GM12891 (cell line): Measurements from ENCODE around the gene MYOZ2.

Experiments
- DNase-seq: peaks from one replicate; pipeline ENCODE4 v3.0.0; 2011; ENCODE audit warnings: low spot score; ENCODE audit not compliant: insufficient read length
- FAIRE-seq: peaks from 2 replicates; lab custom pipeline; 2011; peaks lifted over from hg19 to GRCh38; lab: Jason Lieb, UNC
- PAX5 ChIP-seq: IDR thresholded peaks from 2 replicates; pipeline ENCODE4 v1.6.1; 2011; ENCODE audit warnings: low read length, moderate library complexity, mild to moderate bottlenecking; ENCODE audit not compliant: insufficient read depth, severe bottlenecking
- POLR2A ChIP-seq: IDR thresholded peaks from 2 replicates; pipeline ENCODE4 v1.6.1; 2011; ENCODE audit warnings: low read depth, low read length, control low read depth
- POLR2AphosphoS5 ChIP-seq: IDR thresholded peaks from 2 replicates; pipeline ENCODE4 v1.6.1; 2011; ENCODE audit warnings: low read depth, low read length, control low read depth
- POU2F2 ChIP-seq: IDR thresholded peaks from 2 replicates; pipeline ENCODE4 v1.6.1; 2011; ENCODE audit warnings: low read depth, mild to moderate bottlenecking, control low read depth, low read length, moderate library complexity
- SPI1 ChIP-seq: IDR thresholded peaks from 2 replicates; pipeline ENCODE4 v1.6.1; 2011; ENCODE audit warnings: low read depth, low read length, control low read depth
- TAF1 ChIP-seq: IDR thresholded peaks from 2 replicates; pipeline ENCODE4 v1.6.1; 2011; ENCODE audit warnings: low read depth, low read length, control low read depth

Gene MYOZ2

DNA sequence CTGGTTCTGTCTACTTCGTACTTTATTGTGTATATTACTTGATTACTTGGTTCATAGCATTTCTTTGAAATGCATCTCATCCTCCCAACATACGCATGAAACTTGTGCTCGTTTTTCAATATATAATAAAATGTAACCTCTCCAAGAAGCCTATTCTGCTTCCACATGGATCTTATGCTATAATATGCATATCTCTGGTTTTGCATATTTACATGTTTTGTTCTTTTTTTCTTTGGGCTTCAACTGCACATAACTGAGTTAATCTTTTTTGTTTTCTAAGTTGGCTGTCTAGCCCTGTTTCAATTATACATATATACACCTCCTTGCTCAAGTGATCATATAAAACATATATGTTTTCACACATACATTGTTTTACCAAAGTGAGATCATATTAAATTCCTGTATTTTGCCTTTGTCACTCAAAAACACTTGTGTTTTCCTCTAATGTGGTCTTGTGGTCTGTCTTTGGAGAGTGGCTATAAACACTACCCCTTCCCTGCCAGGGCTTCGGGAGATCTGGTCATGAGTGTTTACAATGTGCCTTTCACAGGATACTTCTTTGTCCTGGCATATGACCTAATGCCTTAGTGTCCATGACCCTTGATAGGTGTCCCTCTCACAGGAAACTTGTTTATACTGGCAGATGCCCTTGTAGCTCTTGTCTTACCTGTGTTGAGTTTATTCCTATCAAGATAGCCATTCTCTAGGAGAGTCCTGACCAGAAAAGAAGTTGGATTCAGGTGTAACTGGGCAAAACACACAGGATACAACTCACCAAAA, 94.5 kb downstream of the MYOZ2 start:
- DNase-seq (no peak), FAIRE-seq (no peak)
- no peak for TF ChIP-seq POU2F2
- no peak for TF ChIP-seq PAX5
- TF ChIP-seq POLR2AphosphoS5, result no peak
- TF ChIP-seq TAF1, result no peak
- TF ChIP-seq POLR2A, result no peak
- no peak for TF ChIP-seq SPI1

DNA sequence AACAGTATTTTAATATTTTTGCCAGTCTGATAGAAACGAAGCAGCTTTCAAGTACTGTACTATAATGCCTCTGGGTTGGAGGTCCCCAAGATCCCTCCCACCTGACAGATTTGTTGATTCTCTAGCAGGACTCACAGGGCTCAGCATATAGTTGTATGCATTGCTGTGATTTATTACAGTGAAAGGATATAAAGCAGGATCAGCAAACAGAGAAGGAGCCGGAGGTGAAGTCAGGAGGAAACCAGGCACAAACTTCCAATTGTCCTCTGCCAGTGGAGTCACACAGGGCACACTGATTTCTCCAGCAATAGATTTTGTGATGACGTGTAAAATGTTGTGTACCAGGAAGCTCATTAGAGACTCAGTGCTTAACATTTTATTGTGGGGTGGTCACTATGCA, 95.9 kb downstream of the MYOZ2 start:
- FAIRE-seq (no peak), DNase-seq (no peak)
- TF ChIP-seq TAF1 (no peak), POLR2AphosphoS5 (no peak), POU2F2 (no peak), SPI1 (no peak), PAX5 (no peak), POLR2A (no peak)

DNA sequence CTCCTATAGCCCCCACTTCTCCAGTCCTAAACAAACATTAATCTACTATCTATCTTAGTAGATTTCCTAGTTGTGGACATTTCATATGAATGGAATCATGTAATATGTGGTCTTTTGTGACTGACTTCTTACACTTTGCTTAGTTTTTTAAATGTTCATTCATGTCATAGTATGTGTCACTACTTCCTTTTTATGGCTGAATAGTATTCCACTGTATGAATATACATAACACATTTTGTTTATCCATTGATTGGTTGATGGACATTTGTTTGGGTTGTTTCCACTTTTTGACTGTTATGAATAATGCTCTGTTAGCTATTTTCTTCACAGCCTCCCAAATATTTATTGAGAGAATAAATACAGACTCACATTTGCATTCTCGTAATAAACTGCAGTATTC, 96.7 kb downstream of the MYOZ2 start:
- TF ChIP-seq POLR2AphosphoS5 (no peak), POLR2A (no peak), TAF1 (no peak), POU2F2 (no peak), SPI1 (no peak), PAX5 (no peak)
- DNase-seq (no peak), FAIRE-seq (no peak)

DNA sequence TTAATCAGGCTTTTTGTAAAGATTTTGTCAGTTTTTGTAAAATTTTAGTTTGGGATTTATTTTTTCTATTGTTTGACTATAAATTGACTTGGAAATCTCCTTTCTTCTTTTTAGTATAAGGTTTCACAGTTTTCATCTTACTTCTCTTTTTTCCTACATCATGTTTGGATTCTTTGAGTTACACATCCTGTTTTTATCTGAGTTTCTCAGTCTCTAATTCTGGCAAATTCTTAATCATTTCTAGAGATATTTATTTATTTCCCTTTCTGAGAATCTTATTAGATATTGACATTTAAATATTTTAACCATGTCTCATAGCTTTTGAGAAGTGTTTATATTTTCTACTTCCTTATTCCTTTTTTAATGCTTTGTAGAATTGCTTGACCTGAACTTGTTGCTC, 97.6 kb downstream of the MYOZ2 start:
- FAIRE-seq (no peak), DNase-seq (no peak)
- TF ChIP-seq POLR2AphosphoS5 (no peak), POU2F2 (no peak), POLR2A (no peak), PAX5 (no peak), TAF1 (no peak), SPI1 (no peak)

DNA sequence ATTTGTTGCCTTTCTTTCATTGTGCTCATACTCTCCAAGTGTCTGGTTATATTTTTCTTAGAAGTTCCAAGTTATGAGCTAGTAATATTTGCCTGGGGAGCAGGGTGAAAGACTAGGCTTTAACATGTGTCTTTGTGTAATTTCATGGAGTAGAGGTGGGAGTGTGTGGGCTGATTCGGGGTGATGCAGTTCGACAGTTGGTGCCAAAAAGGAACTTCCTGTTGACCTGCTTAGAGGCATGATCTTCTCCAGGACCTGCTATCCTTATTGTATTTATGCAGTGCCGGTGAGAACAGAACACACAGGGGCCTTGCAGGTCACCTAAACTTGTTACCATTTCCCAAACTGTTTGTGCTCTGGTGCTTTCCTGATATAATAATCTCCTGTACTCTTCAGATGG, 98.1 kb downstream of the MYOZ2 start:
- TF ChIP-seq TAF1 (no peak), POLR2AphosphoS5 (no peak), PAX5 (no peak), SPI1 (no peak), POU2F2 (no peak), POLR2A (no peak)
- peak; percentile 72 for FAIRE-seq
- DNase-seq, result no peak

DNA sequence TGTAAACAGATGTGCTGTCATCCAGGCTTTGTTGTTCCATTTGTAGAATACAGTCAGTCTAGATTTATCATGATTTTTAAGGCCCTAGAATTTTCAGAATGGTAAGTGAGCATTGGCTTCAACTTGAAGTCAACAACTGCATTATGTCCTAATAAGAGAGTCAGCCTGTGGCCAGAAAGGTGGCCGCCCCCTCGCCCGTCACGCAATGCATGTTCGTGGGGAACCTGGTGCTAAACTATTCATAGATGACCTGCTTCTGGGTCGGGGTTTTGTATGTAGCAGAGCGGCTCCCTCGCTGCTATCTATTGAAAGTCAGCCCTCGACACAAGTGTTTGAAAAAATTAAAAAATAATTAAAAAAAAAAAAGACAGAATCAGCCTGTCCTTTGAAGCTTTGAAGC, 101.6 kb downstream of the MYOZ2 start:
- TF ChIP-seq POLR2A (no peak), SPI1 (no peak), TAF1 (no peak), PAX5 (no peak), POU2F2 (no peak), POLR2AphosphoS5 (no peak)
- no peak for FAIRE-seq
- DNase-seq, result no peak
